ENCODE results near the gene ANKRD22.

GRCh38 chr10:88850712-88851111 lies 932 bp downstream of the ANKRD22 start:
- TF ChIP-seq CTCF (optimal IDR thresholded peaks at IDR 0.05 in 1 of 3, IDR thresholded peaks at IDR 0.05 in 1 of 3, conservative IDR thresholded peaks at IDR 0.05 in 1 of 3; ENCODE audit: extremely low read depth in 1 of 3, insufficient read depth in 2 of 3, low read length in 3 of 3) (no peak), EZH2 (IDR thresholded peaks at IDR 0.05; ENCODE audit: low read length) (no peak)

All from keratinocyte (primary cell).